ENCODE measurements around the gene RBM15B.

The RBM15B gene

GRCh38 chr3:51429138-51429537 lies 38.1 kb downstream of the RBM15B start:
- TF ChIP-seq CTCF (IDR thresholded peaks at IDR 0.05; ENCODE audit: insufficient read depth, low read length, missing control alignments), result no peak
- POLR2A ChIA-PET, result no interaction called here
- H3K4me3 ChIP-seq (ENCODE audit: low read depth, low read length), result no peak overlapping the region
- CTCF ChIA-PET, result interaction anchor here (1.0 kb wide), 1 partner anchor 40 kb away, joined by 3 read pairs; no protein-coding TSS in a partner anchor
- no peak for DNase-seq (ENCODE audit: low read depth, low spot score)

GRCh38 chr3:51434110-51434509 lies 43.0 kb downstream of the RBM15B start:
- CTCF ChIA-PET, result interaction anchor here (0.7 to 2.8 kb wide), 18 partner anchors 8 to 819 kb away, joined by 3 to 16 read pairs (median 3); partner anchors contain the start of gene DCAF1
- DNase-seq (ENCODE audit: low read depth, low spot score), result no peak
- POLR2A ChIA-PET, result no interaction called here
- TF ChIP-seq CTCF (IDR thresholded peaks at IDR 0.05; ENCODE audit: insufficient read depth, low read length, missing control alignments), result no peak
- no peak overlapping the region for H3K4me3 ChIP-seq (ENCODE audit: low read depth, low read length)

GRCh38 chr3:51434746-51435327 lies 43.8 kb downstream of the RBM15B start:
- POLR2A ChIA-PET, result no interaction called here
- TF ChIP-seq CTCF (IDR thresholded peaks at IDR 0.05; ENCODE audit: insufficient read depth, low read length, missing control alignments), result peak; percentile 66
- DNase-seq (ENCODE audit: low read depth, low spot score), result no peak
- no peak overlapping the region for H3K4me3 ChIP-seq (ENCODE audit: low read depth, low read length)
- CTCF ChIA-PET, result interaction anchor here (0.7 to 2.8 kb wide), 19 partner anchors 9 to 820 kb away, joined by 3 to 16 read pairs (median 3); partner anchors contain the start of gene DCAF1

GRCh38 chr3:51436998-51437639 lies 46.0 kb downstream of the RBM15B start:
- TF ChIP-seq CTCF (IDR thresholded peaks at IDR 0.05; ENCODE audit: insufficient read depth, low read length, missing control alignments), result no peak
- CTCF ChIA-PET, result interaction anchor here (0.9 to 1.5 kb wide), 4 partner anchors 15 to 65 kb away, joined by 3 to 6 read pairs (median 4); no protein-coding TSS in a partner anchor
- POLR2A ChIA-PET, result no interaction called here

GRCh38 chr3:51441282-51442030 lies 50.4 kb downstream of the RBM15B start:
- no peak for TF ChIP-seq CTCF (IDR thresholded peaks at IDR 0.05; ENCODE audit: insufficient read depth, low read length, missing control alignments)
- no peak overlapping the region for H3K4me3 ChIP-seq (ENCODE audit: low read depth, low read length)
- CTCF ChIA-PET, result interaction anchor here (0.7 kb wide), 1 partner anchor 27 kb away, joined by 3 read pairs; no protein-coding TSS in a partner anchor
- no peak for DNase-seq (ENCODE audit: low read depth, low spot score)
- POLR2A ChIA-PET, result no interaction called here

More at GRCh38 chr3:51436998-51437639, 46.0 kb downstream of the RBM15B start:
- no peak for DNase-seq (ENCODE audit: low read depth, low spot score)
- H3K4me3 ChIP-seq (ENCODE audit: low read depth, low read length), result no peak overlapping the region

Data from AG04449 (cell line).